NCI-H1417 (cell line): Measurements from ENCODE around the gene IL34.

Experiments
- DNase-seq, 3 experiments: peaks; one replicate each; lab custom pipeline; 2025; lab: John Stamatoyannopoulos, UW

Gene IL34

GRCh38 chr16:70702624-70703023 is 56.3 kb downstream of the IL34 start:
- peak; percentile 25 to 57 (median 28) for DNase-seq

DNA sequence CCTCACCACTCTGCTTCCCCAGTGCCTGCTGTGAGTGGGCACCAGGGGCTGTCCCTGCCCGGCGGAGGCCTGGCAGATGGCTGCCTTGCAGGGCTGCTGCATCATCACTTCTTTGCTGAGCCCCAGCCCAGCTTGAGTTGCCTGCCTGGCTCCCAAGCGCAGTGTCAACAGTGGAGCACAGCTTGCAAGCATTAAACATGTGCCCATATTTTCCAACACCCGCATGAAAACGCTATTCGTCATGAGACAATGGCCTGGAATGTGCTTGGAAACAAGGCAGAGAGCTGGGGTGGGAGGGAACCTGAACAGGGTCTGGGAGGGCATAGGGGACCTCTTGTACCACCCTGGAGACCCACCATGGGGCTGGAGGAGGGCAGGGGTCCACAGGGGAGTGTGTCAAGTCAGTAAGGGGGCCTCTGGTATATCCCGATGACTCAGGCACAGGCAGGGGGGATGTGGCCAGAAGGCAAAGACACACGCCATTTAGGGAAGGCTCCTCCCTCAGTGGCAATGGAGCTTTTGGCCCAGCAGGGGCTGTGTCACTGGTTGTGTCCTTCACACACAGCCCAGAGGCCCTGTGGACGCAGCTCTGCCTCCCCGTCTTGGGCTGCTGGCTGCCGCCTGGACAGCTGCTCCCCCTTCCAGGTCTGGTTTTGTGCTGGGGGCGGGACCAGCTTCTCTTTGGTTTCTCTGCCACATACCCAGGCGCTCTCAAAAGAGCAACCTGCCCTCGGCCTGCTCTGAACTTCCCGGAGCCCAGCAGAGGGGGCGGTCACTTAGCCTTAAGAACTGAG is 56.9 kb downstream of the IL34 start:
- peak in 2 of 3 experiments; percentile 28 to 57 for DNase-seq

DNA sequence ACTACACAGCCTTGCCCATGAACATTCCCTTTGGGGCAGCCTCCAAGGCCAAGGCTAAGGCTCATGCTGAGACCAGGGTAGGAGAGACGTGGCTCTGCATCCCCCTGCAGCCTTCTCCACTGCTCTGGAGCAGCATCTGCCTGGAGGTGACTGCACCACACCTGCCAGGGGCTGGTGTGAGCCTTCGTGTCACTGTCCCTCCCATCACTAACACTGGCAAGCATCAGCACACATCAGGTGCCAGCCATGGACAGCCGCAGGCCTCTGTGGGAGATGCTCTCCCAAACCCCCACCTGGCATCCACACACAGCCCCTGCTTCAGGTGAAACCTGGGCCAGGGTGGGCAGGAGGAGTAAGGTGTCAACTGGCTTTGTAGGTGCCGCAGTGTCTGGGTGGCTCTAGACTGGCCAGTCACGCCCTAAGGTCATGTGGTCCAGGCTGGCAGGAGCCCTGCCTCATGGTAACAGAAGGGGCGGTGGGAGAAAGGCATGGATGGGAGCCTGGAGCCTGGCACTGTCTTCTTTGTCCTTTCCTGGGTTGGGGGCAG is 57.5 kb downstream of the IL34 start:
- peak in 2 of 3 experiments; percentile 19 to 36 for DNase-seq

DNA sequence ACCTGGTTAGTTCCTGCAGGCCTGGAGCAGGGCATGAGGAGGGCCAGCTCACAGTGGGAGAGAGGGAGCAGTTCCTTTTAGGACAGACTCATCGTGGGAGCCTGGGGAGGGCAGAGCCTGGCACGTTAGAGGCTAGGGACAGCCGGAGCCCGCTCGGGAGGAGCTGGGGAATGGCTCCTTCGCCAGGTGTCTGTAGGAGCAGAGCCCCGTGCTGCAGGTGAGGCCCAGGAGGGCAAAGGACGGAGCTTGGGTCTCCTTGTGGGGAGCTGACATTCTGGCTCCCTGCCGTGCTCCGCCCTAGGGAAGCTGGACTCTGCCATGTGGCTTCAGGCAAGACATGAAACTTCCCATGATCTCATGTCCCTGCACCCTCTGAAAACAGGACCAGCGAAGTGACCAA is 58.2 kb downstream of the IL34 start:
- peak in 1 of 3 experiments; percentile 10 for DNase-seq

DNA sequence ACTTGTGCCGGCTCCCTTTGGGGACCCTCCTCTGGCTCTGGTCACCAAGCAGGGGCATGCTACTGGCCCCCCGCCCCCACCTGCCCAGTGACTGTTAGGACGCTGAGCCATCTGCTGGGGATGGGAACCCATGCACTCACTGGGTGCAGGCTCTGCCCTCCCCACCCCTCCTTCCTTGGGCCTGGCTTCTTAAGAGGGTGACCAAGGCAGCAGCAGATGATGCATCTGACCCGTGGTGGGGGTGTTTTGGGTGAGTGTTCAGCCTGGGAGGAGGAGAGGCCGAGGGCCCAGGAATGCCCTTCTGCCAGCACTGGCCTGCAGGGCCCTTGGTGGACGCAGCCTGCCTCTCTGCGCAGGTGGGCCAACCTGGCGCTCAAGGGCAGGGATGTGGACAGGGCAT is 58.7 kb downstream of the IL34 start:
- DNase-seq = no peak

DNA sequence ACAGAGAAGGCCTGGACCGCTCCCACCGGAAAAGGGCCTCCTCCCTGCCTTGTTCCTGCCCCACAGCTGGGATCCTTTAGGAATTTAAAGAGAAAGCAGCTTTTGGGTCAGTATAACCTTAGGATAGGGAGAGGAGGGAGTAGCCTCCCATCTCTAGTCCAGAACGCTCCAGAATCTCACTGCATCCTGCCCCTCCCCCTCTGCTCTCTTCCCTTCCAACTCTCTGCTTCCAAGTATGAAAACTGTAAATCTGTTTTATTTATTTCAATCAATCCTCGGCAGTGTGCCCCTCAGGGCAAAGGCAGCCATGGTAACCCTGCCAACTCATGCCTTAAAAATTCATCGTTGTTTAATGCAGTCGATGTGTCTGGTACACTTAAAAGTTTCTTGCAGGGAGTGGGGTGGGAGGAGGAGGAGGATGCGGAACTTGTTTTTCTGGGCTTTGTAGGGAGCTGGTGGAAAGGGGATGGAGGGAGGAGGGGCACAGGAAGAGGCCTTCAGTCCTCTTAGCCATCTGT is 60.6 kb downstream of the IL34 start:
- peak in 1 of 3 experiments; percentile 3 for DNase-seq

DNA sequence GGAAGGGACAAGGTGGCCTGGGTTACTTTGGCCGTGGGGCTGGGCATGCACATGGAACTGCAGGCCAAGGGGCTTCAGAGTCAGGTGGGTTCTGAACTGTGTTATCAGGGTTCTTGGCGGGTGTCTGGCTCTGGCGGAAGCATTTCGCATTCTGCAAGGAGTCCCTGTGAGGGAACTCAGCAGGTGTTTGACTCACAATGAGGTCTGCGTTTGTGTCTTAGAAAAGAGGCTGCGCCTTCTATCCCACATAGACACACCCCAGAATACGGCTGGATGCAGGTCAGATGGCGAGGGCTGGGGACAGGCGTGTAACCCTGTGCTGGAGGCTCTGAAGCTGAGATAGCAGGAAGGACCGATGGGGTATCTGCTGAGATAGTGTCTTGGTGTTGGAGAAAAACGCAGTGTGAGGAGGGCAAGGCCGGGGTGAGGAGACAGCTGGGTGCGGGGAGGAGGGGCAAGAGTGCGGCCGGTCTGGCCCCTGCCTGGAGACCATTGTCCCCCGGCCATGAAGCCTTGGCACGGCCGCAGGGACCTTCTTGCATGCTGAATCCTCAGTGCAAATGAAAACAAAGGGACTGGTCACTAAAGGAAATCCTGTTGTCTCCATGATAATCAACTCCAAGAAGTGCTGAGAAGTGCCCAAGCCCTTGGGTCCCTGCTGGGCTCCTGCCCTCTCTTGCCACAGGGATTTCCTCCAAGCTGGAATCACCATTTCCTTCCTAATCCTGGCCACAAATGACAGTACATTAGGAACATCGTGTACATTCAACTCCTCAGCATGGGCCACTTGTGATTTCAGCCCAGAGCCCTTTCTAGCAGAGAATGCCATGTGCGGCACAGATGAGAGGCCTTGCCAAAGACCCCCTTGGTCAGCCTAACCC is 62.2 kb downstream of the IL34 start:
- no peak for DNase-seq

DNA sequence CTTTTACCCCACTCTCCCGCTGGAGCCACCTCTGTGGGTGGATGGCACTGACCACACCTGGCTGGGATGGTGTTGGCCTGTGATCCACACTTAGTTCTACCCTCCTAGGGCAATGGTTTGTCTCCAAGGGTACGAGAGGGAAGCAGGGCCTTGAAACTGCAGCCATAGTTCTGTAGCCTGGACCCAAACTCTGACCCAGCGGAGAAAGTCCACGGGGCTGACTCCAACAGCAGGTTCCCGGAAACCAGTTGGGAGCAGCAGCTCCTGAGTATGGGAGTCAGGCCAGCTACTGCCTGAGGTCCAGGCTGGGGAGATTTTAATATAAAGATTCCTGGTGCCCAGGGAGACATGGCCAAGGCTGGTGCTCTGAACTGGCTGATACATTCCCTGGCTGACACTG is 63.1 kb downstream of the IL34 start:
- DNase-seq = no peak

DNA sequence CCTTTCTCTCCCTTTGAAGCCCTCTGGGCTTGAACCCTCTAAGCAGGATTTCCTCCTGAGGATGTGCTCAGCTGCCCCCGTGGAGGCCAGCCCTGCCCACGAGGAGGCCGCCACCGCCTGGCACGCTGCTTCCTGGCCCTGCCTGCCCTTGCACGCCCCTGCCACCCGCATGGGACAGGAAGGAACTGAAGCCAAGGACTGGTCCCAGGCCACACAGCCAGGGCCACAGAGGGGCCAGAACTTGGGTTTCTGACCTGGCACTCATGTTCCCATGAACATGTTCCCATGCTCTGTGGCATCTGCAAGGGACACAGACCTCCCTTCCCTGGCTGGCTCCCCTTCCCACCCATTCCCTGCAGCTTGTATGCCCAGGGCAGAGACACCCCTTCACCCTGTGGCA is 63.6 kb downstream of the IL34 start:
- no peak for DNase-seq
